HAP-1 (cell line): ENCODE measurements around the gene ZNF10.

Source experiments
- DNase-seq, 2 experiments: peaks; one replicate each; pipeline ENCODE4 v3.0.0-alpha.2; 2016 to 2020; ENCODE audit warnings: low spot score in 2 of 2
- H3K27me3 ChIP-seq: fragments of 250-450 bp; sonication (Bioruptor Pico); 2 replicates; pipeline ENCODE4 v1.5.1; 2020; ENCODE audit warnings: low read depth, mild to moderate bottlenecking, moderate library complexity
- H3K36me3 ChIP-seq: fragments of 250-450 bp; sonication (Bioruptor Pico); replicated peaks from 2 replicates; pipeline ENCODE4 v1.5.1; 2020; ENCODE audit warnings: mild to moderate bottlenecking
- H3K4me1 ChIP-seq: fragments of 250-450 bp; sonication (Bioruptor Pico); 2 replicates; pipeline ENCODE4 v1.5.1; 2020; ENCODE audit warnings: mild to moderate bottlenecking
- H3K4me3 ChIP-seq: fragments of 250-450 bp; sonication (Bioruptor Pico); 2 replicates; pipeline ENCODE4 v1.5.1; 2020; ENCODE audit warnings: mild to moderate bottlenecking, moderate library complexity
- H3K9me3 ChIP-seq: fragments of 250-450 bp; sonication (Bioruptor Pico); 2 replicates; pipeline ENCODE4 v1.5.1; 2020; ENCODE audit warnings: mild to moderate bottlenecking, moderate library complexity
- in situ Hi-C: fragments of 300-500 bp; cut with MboI; formaldehyde crosslinking; loops from 3 replicates; pipeline ENCODE4 v1.14.3; 2020; ENCODE audit warnings: low sequenced_read_pairs, inconsistent platforms, mixed read lengths

The ZNF10 gene

GRCh38 chr12:133156125-133156690 lies 25.8 kb downstream of the ZNF10 start:
- Histone ChIP-seq H3K36me3 (peaks cover 48% of the 10 kb centered on the region), H3K9me3 (peaks cover 22% of the 10 kb centered on the region), H3K4me1 (no peaks in the 10 kb centered on the region), H3K27me3 (no peaks in the 10 kb centered on the region), H3K4me3 (no peak overlapping the region)
- no peak for DNase-seq
- in situ Hi-C loops = no loop called here

GRCh38 chr12:133165776-133166175 lies 35.3 kb downstream of the ZNF10 start:
- Histone ChIP-seq H3K9me3 (peaks cover 2% of the 10 kb centered on the region), H3K36me3 (no peaks in the 10 kb centered on the region), H3K4me3 (no peak overlapping the region), H3K4me1 (no peaks in the 10 kb centered on the region), H3K27me3 (no peaks in the 10 kb centered on the region)
- DNase-seq = no peak
- in situ Hi-C loops = no loop called here

- Histone ChIP-seq H3K27me3 (no peaks in the 10 kb centered on the region), H3K4me1 (no peaks in the 10 kb centered on the region), H3K9me3 (peaks cover 2% of the 10 kb centered on the region; the same call in 1 of the 2 replicates), H3K4me3 (no peak overlapping the region), H3K36me3 (no peaks in the 10 kb centered on the region)
- DNase-seq = no peak
- in situ Hi-C loops = no loop called here
Observed at GRCh38 chr12:133172491-133172890, 42.1 kb downstream of the ZNF10 start.

- Histone ChIP-seq H3K27me3 (no peaks in the 10 kb centered on the region), H3K4me1 (no peaks in the 10 kb centered on the region), H3K9me3 (peaks cover 2% of the 10 kb centered on the region; the same call in 1 of the 2 replicates), H3K4me3 (no peak overlapping the region), H3K36me3 (no peaks in the 10 kb centered on the region)
- no peak for DNase-seq
- in situ Hi-C loops = no loop called here
Observed at GRCh38 chr12:133174901-133175300, 44.5 kb downstream of the ZNF10 start.

- DNase-seq = no peak
- H3K4me3 ChIP-seq = no peak overlapping the region
Observed at GRCh38 chr12:133180669-133181068, 50.2 kb downstream of the ZNF10 start.

GRCh38 chr12:133181238-133181959 lies 51.0 kb downstream of the ZNF10 start, which contains the start of gene ZNF268:
TSS of gene ZNF268 (plus strand) at chr12:133181495. CDS start at chr12:133181998, 503 bp downstream.
- H3K36me3 ChIP-seq = peaks cover 27% of the 10 kb centered on the region; the same call in 1 of the 2 replicates
- H3K9me3 ChIP-seq = peaks cover 16% of the 10 kb centered on the region
- H3K27me3 ChIP-seq = no peaks in the 10 kb centered on the region
- in situ Hi-C loops = no loop called here
- H3K4me3 ChIP-seq = peak within 1 kb of the TSS; percentile 80
- DNase-seq = peak; percentile 88 to 96
- H3K4me1 ChIP-seq = no peaks in the 10 kb centered on the region

More at GRCh38 chr12:133180669-133181068, 50.2 kb downstream of the ZNF10 start:
- in situ Hi-C loops = no loop called here
- Histone ChIP-seq H3K4me1 (no peaks in the 10 kb centered on the region), H3K27me3 (no peaks in the 10 kb centered on the region), H3K36me3 (peaks cover 22% of the 10 kb centered on the region; the same call in 1 of the 2 replicates), H3K9me3 (peaks cover 16% of the 10 kb centered on the region)

- Histone ChIP-seq H3K4me1 (no peaks in the 10 kb centered on the region), H3K4me3 (no peak overlapping the region), H3K9me3 (peaks cover 8% of the 10 kb centered on the region; the same call in 1 of the 2 replicates), H3K27me3 (no peaks in the 10 kb centered on the region), H3K36me3 (peaks cover 86% of the 10 kb centered on the region)
- in situ Hi-C loops = no loop called here
- no peak for DNase-seq
Observed at GRCh38 chr12:133190176-133190575, 59.7 kb downstream of the ZNF10 start.

- H3K4me3 ChIP-seq = no peak overlapping the region
- H3K4me1 ChIP-seq = no peaks in the 10 kb centered on the region
- H3K36me3 ChIP-seq = peaks cover 69% of the 10 kb centered on the region
- H3K9me3 ChIP-seq = peaks cover 8% of the 10 kb centered on the region; the same call in 1 of the 2 replicates
- no peak for DNase-seq
- no peaks in the 10 kb centered on the region for H3K27me3 ChIP-seq
- in situ Hi-C loops = no loop called here
Observed at GRCh38 chr12:133192847-133193246, 62.4 kb downstream of the ZNF10 start.

- in situ Hi-C loops = no loop called here
- Histone ChIP-seq H3K9me3 (peaks cover 63% of the 10 kb centered on the region), H3K4me1 (no peaks in the 10 kb centered on the region), H3K27me3 (no peaks in the 10 kb centered on the region), H3K4me3 (no peak overlapping the region), H3K36me3 (peaks cover 30% of the 10 kb centered on the region)
- DNase-seq = no peak
Observed at GRCh38 chr12:133201888-133202287, 71.5 kb downstream of the ZNF10 start.

GRCh38 chr12:133202493-133203343 lies 72.3 kb downstream of the ZNF10 start:
- Histone ChIP-seq H3K4me3 (no peak overlapping the region), H3K27me3 (no peaks in the 10 kb centered on the region), H3K9me3 (peaks cover 69% of the 10 kb centered on the region), H3K36me3 (peaks cover 30% of the 10 kb centered on the region), H3K4me1 (no peaks in the 10 kb centered on the region)
- in situ Hi-C loops = no loop called here
- DNase-seq = no peak

GRCh38 chr12:133203344-133204263 lies 73.2 kb downstream of the ZNF10 start:
- no peak for DNase-seq
- in situ Hi-C loops = no loop called here
- peaks cover 30% of the 10 kb centered on the region for H3K36me3 ChIP-seq
- no peaks in the 10 kb centered on the region for H3K4me1 ChIP-seq
- H3K27me3 ChIP-seq = no peaks in the 10 kb centered on the region
- peaks cover 71% of the 10 kb centered on the region for H3K9me3 ChIP-seq
- no peak overlapping the region for H3K4me3 ChIP-seq

- in situ Hi-C loops = no loop called here
Observed at GRCh38 chr12:133204264-133204603, 73.8 kb downstream of the ZNF10 start.

GRCh38 chr12:133206390-133206789 lies 76.0 kb downstream of the ZNF10 start:
- Histone ChIP-seq H3K9me3 (peaks cover 54% of the 10 kb centered on the region), H3K4me1 (no peaks in the 10 kb centered on the region), H3K36me3 (peaks cover 20% of the 10 kb centered on the region), H3K4me3 (no peak overlapping the region), H3K27me3 (no peaks in the 10 kb centered on the region)
- in situ Hi-C loops = no loop called here
- no peak for DNase-seq

More at GRCh38 chr12:133204264-133204603, 73.8 kb downstream of the ZNF10 start:
- peaks cover 30% of the 10 kb centered on the region for H3K36me3 ChIP-seq
- DNase-seq = no peak
- no peaks in the 10 kb centered on the region for H3K4me1 ChIP-seq
- H3K9me3 ChIP-seq = peaks cover 69% of the 10 kb centered on the region
- H3K4me3 ChIP-seq = no peak overlapping the region
- no peaks in the 10 kb centered on the region for H3K27me3 ChIP-seq
